HS-27A (cell line): ENCODE results near the gene ZNF488.
"Not testable (repeated sequence)": the region's sequence is repeated elsewhere in the genome, so short reads cannot be mapped to it uniquely, and the experiment has no call there.

Source experiments
- DNase-seq: peaks from one replicate; pipeline ENCODE4 v3.0.0-alpha.2; 2012; ENCODE audit warnings: low read depth, missing footprints

The ZNF488 gene

GRCh38 chr10:47409866-47410256 is 25.8 kb upstream of the ZNF488 start:
- DNase-seq: no peak

- no peak for DNase-seq
These were observed 25.2 kb upstream of the ZNF488 start for GRCh38 chr10:47409171-47409865.

- no peak for DNase-seq
These were observed 24.5 kb upstream of the ZNF488 start for GRCh38 chr10:47408606-47409005.

- peak; percentile 84 for DNase-seq
These were observed 23.0 kb upstream of the ZNF488 start for GRCh38 chr10:47406870-47407691.

- no peak for DNase-seq
These were observed 22.4 kb upstream of the ZNF488 start for GRCh38 chr10:47406548-47406869.

GRCh38 chr10:47405857-47406547 is 21.9 kb upstream of the ZNF488 start:
- no peak for DNase-seq

GRCh38 chr10:47404937-47405336 is 20.8 kb upstream of the ZNF488 start:
- no peak for DNase-seq

- DNase-seq: no peak
These were observed 20.4 kb upstream of the ZNF488 start for GRCh38 chr10:47404446-47404845.

- no peak for DNase-seq
These were observed 19.6 kb upstream of the ZNF488 start for GRCh38 chr10:47403446-47404318.

GRCh38 chr10:47402641-47403301 is 18.7 kb upstream of the ZNF488 start:
- peak; percentile 79 for DNase-seq

GRCh38 chr10:47401874-47402640 is 18.0 kb upstream of the ZNF488 start:
- DNase-seq: no peak

GRCh38 chr10:47401210-47401609 is 17.1 kb upstream of the ZNF488 start:
- DNase-seq: no peak

- no peak for DNase-seq
These were observed 16.7 kb upstream of the ZNF488 start for GRCh38 chr10:47400786-47401185.

GRCh38 chr10:47400251-47400650 is 16.2 kb upstream of the ZNF488 start:
- DNase-seq: no peak

GRCh38 chr10:47397256-47397655 is 13.2 kb upstream of the ZNF488 start:
- no peak for DNase-seq

GRCh38 chr10:47396311-47396717 is 12.2 kb upstream of the ZNF488 start:
- no peak for DNase-seq

- no peak for DNase-seq
These were observed 5.5 kb upstream of the ZNF488 start for GRCh38 chr10:47389619-47390018.

GRCh38 chr10:47388879-47389278 is 4.8 kb upstream of the ZNF488 start:
- DNase-seq: no peak

GRCh38 chr10:47386104-47386503 is 2.0 kb upstream of the ZNF488 start:
- not testable (repeated sequence) for DNase-seq

GRCh38 chr10:47383261-47384147 is 589 bp downstream of the ZNF488 start:
- DNase-seq: no peak
